ENCODE measurements around the gene DENND2D. TPM values are rescaled to one million over a fixed set of nuclear protein-coding genes. Genes with fewer than 3 reads are reported as not detected.

The DENND2D gene
- total RNA-seq, 4 donors from 2014 or later = 26.7 to 48.9 (median 33.6) TPM

GRCh38 chr1:111192658-111193519, 7.6 kb downstream of the DENND2D start:
- no peak for DNase-seq (ENCODE audit: low spot score in 2 of 2)
- WGBS, 2 donors = 27 to 31% methylated on average over 10 of the region's 10 CpGs
- TF ChIP-seq, protein P1, sequence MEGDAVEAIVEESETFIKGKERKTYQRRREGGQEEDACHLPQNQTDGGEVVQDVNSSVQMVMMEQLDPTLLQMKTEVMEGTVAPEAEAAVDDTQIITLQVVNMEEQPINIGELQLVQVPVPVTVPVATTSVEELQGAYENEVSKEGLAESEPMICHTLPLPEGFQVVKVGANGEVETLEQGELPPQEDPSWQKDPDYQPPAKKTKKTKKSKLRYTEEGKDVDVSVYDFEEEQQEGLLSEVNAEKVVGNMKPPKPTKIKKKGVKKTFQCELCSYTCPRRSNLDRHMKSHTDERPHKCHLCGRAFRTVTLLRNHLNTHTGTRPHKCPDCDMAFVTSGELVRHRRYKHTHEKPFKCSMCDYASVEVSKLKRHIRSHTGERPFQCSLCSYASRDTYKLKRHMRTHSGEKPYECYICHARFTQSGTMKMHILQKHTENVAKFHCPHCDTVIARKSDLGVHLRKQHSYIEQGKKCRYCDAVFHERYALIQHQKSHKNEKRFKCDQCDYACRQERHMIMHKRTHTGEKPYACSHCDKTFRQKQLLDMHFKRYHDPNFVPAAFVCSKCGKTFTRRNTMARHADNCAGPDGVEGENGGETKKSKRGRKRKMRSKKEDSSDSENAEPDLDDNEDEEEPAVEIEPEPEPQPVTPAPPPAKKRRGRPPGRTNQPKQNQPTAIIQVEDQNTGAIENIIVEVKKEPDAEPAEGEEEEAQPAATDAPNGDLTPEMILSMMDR (IDR thresholded peaks at IDR 0.05) = no peak
- no peak for TF ChIP-seq POLR2A (IDR thresholded peaks at IDR 0.05)
- intact Hi-C loops (cut with DNase I; ENCODE audit: low total_unique reads) = no loop called here
- H3K4me3 ChIP-seq (ENCODE audit: low read depth, poor library complexity, severe bottlenecking) = no peak overlapping the region

GRCh38 chr1:111192074-111192473, 8.4 kb downstream of the DENND2D start:
- intact Hi-C loops (cut with DNase I; ENCODE audit: low total_unique reads) = no loop called here
- no peak overlapping the region for H3K4me3 ChIP-seq (ENCODE audit: low read depth, poor library complexity, severe bottlenecking)
- 87 to 98% methylated on average over 5 of the region's 5 CpGs for WGBS, 2 donors
- no peak for DNase-seq (ENCODE audit: low spot score in 2 of 2)
- TF ChIP-seq, protein P1 (IDR thresholded peaks at IDR 0.05) = no peak
- no peak for TF ChIP-seq POLR2A (IDR thresholded peaks at IDR 0.05)

DNA sequence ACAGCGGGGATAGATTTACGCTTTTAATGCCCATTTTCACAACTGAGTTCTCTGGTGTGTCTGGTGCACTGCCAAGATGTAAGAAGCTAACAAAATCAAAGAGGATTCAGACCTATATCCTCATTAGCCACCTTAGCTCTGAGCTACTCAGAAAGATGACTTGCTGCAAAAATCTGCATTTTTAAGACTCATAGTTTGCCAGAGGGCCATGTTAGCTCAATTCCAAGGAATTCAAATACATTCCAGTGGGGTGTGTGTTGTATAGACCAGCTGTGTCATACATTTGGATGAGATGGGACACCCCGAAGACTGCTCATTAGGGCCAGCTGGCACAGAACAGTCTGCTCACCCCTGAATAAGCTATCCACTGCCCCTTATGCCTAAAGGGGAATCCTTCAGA, 8.9 kb downstream of the DENND2D start:
- TF ChIP-seq, protein P1 (IDR thresholded peaks at IDR 0.05) = no peak
- DNase-seq (ENCODE audit: low spot score in 2 of 2) = no peak
- WGBS, 2 donors = 34 to 42% methylated on average over 3 of the region's 3 CpGs

DNA sequence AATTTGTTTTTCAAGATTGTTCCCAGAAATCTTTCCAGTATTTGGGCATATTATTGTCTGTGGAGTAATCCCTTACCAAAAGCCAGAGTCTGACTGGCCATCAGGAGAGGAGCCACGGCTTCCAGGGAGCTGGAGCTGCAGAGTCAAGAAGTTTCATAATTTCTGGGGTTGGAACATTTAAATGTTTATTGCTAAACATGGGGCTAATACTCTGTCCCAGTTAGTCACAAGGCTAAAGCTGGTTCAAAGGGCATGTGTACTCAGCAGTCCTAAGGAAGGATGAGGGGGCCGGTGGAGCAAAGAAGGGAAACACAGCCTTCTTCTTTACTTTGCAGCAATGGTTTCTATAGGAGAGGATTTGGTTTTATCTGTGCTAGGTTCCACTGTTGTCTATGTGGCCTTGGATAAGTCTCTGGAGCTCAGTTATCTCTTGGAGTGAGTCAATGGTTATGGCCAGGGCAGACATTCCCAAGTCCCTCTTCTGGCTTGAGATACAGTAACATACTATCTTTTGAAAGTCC, 9.5 kb downstream of the DENND2D start:
- TF ChIP-seq, protein P1 (IDR thresholded peaks at IDR 0.05) = no peak
- TF ChIP-seq POLR2A (IDR thresholded peaks at IDR 0.05) = no peak
- WGBS, 2 donors = 60 to 62% methylated on average over 2 of the region's 2 CpGs
- H3K4me3 ChIP-seq (ENCODE audit: low read depth, poor library complexity, severe bottlenecking) = no peak overlapping the region
- intact Hi-C loops (cut with DNase I; ENCODE audit: low total_unique reads) = no loop called here
- no peak for DNase-seq (ENCODE audit: low spot score in 2 of 2)

More for the DNA sequence above, 8.9 kb downstream of the DENND2D start:
- H3K4me3 ChIP-seq (ENCODE audit: low read depth, poor library complexity, severe bottlenecking) = no peak overlapping the region
- intact Hi-C loops (cut with DNase I; ENCODE audit: low total_unique reads) = no loop called here

DNA sequence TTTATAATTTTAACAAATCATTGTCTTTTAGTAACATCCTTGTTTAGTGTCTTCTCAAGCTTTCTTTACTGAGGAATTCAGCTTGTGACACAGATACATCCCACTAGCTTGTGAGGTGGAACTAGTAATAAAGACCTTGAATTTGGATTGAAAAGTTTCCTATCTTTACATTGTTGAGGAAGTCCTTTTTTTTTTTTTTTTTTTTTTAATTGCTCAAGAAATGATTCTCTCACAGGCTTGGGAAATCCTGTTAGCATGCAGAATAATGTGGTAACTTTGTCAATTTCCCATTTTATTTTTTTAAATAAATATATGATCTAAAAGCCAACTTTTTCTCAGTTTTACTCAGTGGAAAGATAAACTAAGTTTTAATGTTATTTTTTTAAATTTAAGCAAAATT, 15.8 kb downstream of the DENND2D start:
- H3K4me3 ChIP-seq (ENCODE audit: low read depth, poor library complexity, severe bottlenecking) = no peak overlapping the region
- no peak for DNase-seq (ENCODE audit: low spot score in 2 of 2)
- intact Hi-C loops (cut with DNase I; ENCODE audit: low total_unique reads) = no loop called here
- TF ChIP-seq POLR2A (IDR thresholded peaks at IDR 0.05) = no peak
- TF ChIP-seq, protein P1 (IDR thresholded peaks at IDR 0.05) = no peak
